ENCODE measurements around the gene LDHB.
A peak's percentile ranks its signal among the peaks of the same experiment; 100 is the strongest.
"Not testable (repeated sequence)": the region's sequence is repeated elsewhere in the genome, so short reads cannot be mapped to it uniquely, and the experiment has no call there.

Gene LDHB

DNA sequence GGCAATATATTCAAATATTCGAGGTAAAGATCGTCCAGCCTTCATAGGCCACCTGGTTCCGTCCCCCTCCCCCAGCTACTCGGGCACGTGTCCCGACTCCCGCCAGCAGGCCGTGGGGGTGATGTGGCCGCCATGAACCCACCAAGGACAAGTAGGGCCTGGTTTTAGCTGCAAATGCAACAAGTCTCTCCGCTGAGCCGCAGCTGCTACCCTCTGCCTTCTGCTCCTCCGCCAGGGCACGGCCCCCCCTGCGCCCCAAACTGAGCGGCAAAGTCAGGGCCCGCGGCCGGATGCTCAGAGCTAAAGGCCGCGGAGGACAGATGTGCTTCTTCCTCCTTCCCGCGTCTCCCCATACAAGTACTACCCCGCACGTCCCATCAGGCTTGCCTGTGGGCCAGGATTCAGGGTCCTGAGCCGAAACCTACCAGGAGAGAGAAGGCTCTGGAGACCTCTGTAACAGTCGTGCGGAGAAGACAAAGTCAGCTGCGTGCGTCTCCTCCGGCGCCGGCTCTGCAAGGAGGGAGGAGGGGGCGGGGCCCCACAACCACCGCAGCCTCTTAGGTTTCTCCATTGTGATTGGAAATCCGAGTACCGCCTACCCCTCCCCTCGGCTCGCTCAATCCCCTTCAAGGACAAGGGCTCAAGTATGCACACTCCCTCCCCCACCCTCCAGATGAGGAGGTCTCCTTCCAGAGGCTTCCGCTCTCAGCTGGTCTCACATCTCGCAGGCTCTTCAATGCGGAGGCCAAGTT lies at the start of gene LDHB:
TSS of gene LDHB (minus strand) at position 517 of the 752 bp plus-strand sequence. CDS start 3,171 bp downstream, outside the sequence.
- in situ Hi-C loops (cut with HindIII; ENCODE audit: low pct_ligation_motif_present, low pct_unique_long_range_greater_than_20kb, low sequenced_read_pairs): no loop called here
- DNase-seq: peak; percentile 99

DNA sequence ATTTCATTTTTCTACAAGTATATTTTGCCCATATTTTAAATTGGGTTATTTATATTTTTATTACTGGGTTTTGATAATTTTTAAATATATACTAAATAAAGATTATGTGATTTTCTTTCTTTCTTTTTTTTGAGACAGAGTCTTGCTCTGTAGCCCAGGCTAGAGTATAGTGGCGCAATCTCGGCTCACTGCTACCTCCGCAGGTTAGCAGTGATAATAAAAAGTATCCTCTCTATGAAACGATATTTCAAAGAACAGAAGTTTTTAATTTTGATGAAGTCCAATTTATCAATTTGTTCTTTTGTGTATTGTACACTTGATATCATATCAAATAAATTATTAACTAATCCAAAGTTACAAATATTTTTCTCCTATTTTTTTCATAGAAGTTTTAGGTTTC lies 47.2 kb upstream of the LDHB start:
- in situ Hi-C loops (cut with HindIII; ENCODE audit: low pct_ligation_motif_present, low pct_unique_long_range_greater_than_20kb, low sequenced_read_pairs): no loop called here
- DNase-seq: no peak

GRCh38 chr12:21699851-21700250 lies 42.2 kb upstream of the LDHB start:
- in situ Hi-C loops (cut with HindIII; ENCODE audit: low pct_ligation_motif_present, low pct_unique_long_range_greater_than_20kb, low sequenced_read_pairs): loop anchor here (25.0 kb wide), 1 partner anchor 287 kb away; no protein-coding TSS in a partner anchor
- no peak for DNase-seq

- peak; percentile 68 for DNase-seq
- in situ Hi-C loops (cut with HindIII; ENCODE audit: low pct_ligation_motif_present, low pct_unique_long_range_greater_than_20kb, low sequenced_read_pairs): loop anchor here (25.0 kb wide), 1 partner anchor 289 kb away; no protein-coding TSS in a partner anchor
Observed at GRCh38 chr12:21697904-21698630, 40.4 kb upstream of the LDHB start.

DNA sequence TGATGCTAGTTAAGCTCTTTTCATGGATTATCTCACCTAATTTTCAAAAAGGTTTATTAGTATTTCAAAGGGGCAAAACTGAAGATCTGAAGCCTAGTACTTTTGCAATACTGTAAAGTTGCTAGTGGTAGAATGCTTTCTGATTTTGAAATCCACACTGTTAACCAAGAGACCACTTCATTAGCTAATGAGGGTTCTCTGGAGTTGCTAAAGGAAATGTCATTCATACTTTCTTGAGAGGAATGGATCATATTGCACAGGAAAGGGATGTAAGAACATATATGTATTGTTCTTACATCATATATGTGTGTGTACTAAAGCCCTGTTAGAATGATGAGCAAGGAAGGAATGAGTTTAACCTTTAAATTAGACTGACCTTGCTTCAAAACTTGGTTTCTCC lies 39.0 kb upstream of the LDHB start:
- in situ Hi-C loops (cut with HindIII; ENCODE audit: low pct_ligation_motif_present, low pct_unique_long_range_greater_than_20kb, low sequenced_read_pairs): loop anchor here (25.0 kb wide), 1 partner anchor 291 kb away; no protein-coding TSS in a partner anchor
- no peak for DNase-seq

DNA sequence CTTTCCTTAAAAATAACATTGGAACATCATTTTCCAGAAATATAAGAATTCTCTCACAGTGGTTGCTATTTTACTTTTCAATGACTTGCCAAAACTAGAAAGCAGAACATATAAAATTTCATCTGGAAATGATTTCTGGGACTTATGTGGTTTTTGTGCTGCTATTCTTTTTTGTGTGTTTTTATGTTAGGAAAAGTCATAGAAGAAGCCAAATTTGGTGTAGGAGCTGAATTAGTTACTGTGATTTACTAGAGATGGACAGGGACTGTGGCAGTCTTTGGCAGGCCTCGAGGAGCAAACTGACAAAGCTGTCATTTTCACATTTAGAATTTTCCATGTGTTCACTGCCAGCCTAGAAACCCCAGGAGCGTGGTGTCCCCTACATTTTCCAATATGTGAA lies 38.3 kb upstream of the LDHB start:
- in situ Hi-C loops (cut with HindIII; ENCODE audit: low pct_ligation_motif_present, low pct_unique_long_range_greater_than_20kb, low sequenced_read_pairs): loop anchor here (25.0 kb wide), 1 partner anchor 291 kb away; no protein-coding TSS in a partner anchor
- no peak for DNase-seq

- in situ Hi-C loops (cut with HindIII; ENCODE audit: low pct_ligation_motif_present, low pct_unique_long_range_greater_than_20kb, low sequenced_read_pairs): loop anchor here (25.0 kb wide), 1 partner anchor 293 kb away; no protein-coding TSS in a partner anchor
Observed at GRCh38 chr12:21694660-21695059, 37.0 kb upstream of the LDHB start.

DNA sequence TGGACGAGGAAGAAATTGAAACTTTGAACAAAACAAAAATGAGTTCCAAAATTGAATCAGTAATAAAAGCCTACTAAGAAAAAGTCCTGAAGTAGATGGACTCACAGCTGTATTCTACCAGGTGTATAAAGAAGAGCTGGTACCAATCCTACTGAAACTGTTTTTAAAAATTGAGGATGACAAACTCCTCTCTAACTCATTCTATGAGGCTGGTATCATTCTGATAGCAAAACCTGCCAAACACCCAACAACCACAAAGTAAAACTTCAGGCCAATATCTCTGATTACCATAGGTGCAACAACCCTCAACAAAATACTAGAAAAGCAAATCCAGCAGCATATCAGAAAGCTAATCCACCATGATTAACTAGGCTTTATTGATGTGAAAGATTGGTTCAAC lies 33.9 kb upstream of the LDHB start:
- in situ Hi-C loops (cut with HindIII; ENCODE audit: low pct_ligation_motif_present, low pct_unique_long_range_greater_than_20kb, low sequenced_read_pairs): loop anchor here (25.0 kb wide), 1 partner anchor 296 kb away; no protein-coding TSS in a partner anchor
- DNase-seq: no peak

More at GRCh38 chr12:21694660-21695059, 37.0 kb upstream of the LDHB start:
- DNase-seq: no peak

DNA sequence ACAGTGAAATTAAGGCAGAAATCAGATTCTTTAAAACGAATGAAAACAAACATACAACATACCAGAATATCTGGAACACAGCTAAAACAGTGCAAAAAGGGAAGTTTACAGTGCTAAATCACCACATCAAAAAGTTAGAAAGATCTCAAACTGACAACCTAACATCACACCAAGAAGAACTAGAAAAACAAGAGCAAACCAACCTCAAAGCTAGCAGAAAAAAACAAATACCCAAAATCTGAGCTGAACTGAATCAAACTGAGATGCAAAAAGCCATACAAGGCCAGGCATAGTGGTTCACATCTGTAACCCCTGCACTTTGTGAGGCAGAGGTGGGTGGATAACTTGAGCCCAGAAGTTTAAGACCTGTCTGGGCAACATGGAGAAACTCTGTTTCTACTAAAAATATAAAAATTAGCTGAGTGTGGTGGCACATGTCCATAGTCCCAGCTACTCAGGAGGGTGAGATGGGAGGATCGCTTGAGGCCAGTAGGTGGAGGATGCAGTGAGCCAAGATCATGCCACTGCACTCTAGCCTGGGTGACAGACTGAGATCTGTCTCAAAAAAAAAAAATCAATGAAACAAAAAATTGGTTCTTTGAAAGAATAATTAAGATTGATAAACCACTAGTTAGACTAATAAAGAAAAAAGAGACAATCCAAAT lies 33.2 kb upstream of the LDHB start:
- in situ Hi-C loops (cut with HindIII; ENCODE audit: low pct_ligation_motif_present, low pct_unique_long_range_greater_than_20kb, low sequenced_read_pairs): loop anchor here (25.0 kb wide), 1 partner anchor 296 kb away; no protein-coding TSS in a partner anchor
- DNase-seq: no peak

GRCh38 chr12:21683115-21683514 lies 25.5 kb upstream of the LDHB start:
- in situ Hi-C loops (cut with HindIII; ENCODE audit: low pct_ligation_motif_present, low pct_unique_long_range_greater_than_20kb, low sequenced_read_pairs): loop anchor here (25.0 kb wide), 1 partner anchor 304 kb away; no protein-coding TSS in a partner anchor
- DNase-seq: no peak

DNA sequence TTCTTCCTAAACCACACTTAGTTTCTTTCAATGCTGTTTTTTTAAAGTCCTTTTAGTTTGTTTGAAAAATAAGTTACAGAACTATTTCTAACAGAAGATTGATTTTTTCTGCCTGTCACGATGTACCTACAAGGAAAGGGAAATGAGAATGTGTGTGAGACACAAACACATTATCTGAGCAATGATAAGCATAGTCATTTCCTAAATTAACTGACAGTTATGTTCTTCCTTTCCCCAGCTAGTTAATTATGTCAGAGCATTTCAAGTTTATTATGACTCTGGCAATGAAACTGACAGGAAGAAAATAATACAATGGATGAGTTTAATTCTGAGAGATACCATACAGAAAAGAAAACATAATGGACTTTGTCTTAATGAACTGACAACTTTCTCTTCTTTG lies 21.3 kb upstream of the LDHB start:
- in situ Hi-C loops (cut with HindIII; ENCODE audit: low pct_ligation_motif_present, low pct_unique_long_range_greater_than_20kb, low sequenced_read_pairs): loop anchor here (25.0 kb wide), 1 partner anchor 308 kb away; no protein-coding TSS in a partner anchor
- no peak for DNase-seq

GRCh38 chr12:21677622-21678277 lies 20.1 kb upstream of the LDHB start:
- DNase-seq: no peak
- in situ Hi-C loops (cut with HindIII; ENCODE audit: low pct_ligation_motif_present, low pct_unique_long_range_greater_than_20kb, low sequenced_read_pairs): loop anchor here (25.0 kb wide), 1 partner anchor 310 kb away; no protein-coding TSS in a partner anchor

DNA sequence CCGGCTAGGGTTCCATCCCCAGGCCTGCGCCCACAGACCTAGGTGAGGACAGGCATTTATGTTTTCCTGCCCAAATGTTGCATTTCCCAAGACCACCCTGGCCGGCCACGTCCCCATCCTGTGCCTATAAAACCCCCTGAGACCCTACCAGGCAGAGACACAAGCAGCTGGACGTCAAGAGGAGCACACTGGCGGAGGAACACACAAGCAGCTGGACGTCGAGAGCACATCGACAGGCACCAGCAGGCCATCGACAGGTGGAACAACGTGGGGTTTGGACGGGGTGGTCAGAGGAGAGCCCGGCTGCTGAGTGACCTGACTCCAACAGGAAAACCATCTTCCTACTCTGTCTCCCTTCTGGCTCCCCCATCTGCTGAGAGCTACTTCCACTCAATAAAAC lies 19.6 kb upstream of the LDHB start:
- in situ Hi-C loops (cut with HindIII; ENCODE audit: low pct_ligation_motif_present, low pct_unique_long_range_greater_than_20kb, low sequenced_read_pairs): loop anchor here (25.0 kb wide), 1 partner anchor 310 kb away; no protein-coding TSS in a partner anchor
- DNase-seq: no peak

DNA sequence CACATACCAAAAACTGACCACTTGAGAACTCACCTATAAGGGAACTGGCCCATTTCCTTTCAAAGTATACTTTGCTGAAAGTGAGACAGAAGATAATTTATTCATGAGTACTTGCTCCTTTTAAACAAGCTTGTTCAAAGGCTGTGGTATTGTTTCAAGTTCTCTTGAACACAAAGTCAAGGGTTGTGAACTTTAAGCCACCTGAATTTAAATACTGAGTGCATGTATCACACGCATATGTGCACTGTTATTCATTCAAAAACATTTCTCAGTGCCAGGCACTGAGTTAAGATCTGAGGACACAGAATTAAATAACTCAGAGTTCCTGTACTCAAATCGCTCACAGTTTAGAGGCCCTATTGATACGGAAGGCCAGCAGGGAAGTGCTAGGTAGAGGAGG lies 19.1 kb upstream of the LDHB start:
- DNase-seq: no peak

DNA sequence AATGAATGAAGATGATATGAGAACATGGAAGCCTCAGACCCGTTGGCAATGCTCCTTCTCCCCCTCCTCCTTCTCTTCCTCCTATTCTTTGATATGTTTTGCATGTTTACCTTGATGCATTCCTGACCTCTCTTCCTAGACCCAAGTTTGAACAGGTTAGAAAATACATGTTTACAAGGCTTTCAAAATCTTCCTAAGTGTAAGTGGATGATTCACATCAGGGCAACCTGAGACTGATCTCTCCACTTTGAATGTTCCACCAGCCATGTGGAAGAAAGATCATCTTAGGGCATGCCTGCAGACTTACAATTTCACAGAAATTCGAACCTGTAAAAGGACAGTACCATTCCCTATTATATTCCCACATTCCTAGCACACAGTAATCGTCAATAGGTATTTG lies 18.0 kb upstream of the LDHB start:
- no peak for DNase-seq
- in situ Hi-C loops (cut with HindIII; ENCODE audit: low pct_ligation_motif_present, low pct_unique_long_range_greater_than_20kb, low sequenced_read_pairs): loop anchor here (25.0 kb wide), 1 partner anchor 312 kb away; no protein-coding TSS in a partner anchor

More for the DNA sequence above, 19.1 kb upstream of the LDHB start:
- in situ Hi-C loops (cut with HindIII; ENCODE audit: low pct_ligation_motif_present, low pct_unique_long_range_greater_than_20kb, low sequenced_read_pairs): loop anchor here (25.0 kb wide), 1 partner anchor 311 kb away; no protein-coding TSS in a partner anchor

- no peak for DNase-seq
- in situ Hi-C loops (cut with HindIII; ENCODE audit: low pct_ligation_motif_present, low pct_unique_long_range_greater_than_20kb, low sequenced_read_pairs): loop anchor here (25.0 kb wide), 1 partner anchor 312 kb away; no protein-coding TSS in a partner anchor
Observed at GRCh38 chr12:21675096-21675495, 17.5 kb upstream of the LDHB start.

DNA sequence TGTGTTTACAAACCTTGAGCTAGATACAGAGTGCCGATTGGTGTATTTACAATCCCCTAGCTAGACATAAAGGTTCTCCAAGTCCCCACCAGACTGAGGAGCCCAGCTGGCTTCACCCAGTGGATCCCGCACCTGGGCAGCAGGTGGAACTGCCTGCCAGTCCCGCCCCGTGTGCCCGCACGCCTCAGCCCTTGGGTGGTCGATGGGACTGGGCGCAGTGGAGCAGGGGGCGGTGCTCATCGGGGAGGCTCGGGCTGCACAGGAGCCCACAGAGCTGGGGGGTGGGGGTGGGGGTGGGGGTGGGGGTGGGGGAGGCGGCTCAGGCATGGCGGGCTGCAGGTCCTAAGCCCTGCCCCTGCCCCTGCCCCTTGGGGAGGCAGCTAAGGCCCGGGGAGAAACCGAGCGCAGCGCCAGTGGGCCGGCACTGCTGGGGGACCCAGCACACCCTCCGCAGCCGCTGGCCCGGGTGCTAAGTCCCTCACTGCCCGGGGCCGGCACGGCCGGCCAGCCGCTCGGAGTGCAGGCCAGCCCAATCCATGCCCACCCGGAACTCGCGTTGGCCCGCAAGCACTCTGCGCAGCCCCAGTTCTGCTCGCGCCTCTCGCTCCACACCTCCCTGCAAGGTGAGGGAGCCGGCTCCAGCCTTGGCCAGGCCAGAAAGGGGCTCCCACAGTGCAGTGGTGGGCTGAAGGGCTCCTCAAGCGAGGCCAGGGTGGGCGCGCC lies 16.3 kb upstream of the LDHB start:
- DNase-seq; in situ Hi-C loops (cut with HindIII; ENCODE audit: low pct_ligation_motif_present, low pct_unique_long_range_greater_than_20kb, low sequenced_read_pairs): not testable (repeated sequence)

All from ACHN (cell line).